AG04450 (cell line): ENCODE data around the gene EML1. TPM values are rescaled to one million over a fixed set of nuclear protein-coding genes. Genes with fewer than 3 reads are reported as not detected.

Experiments used
- CTCF ChIA-PET: fragments of 300-600, 350-600 bp; formaldehyde crosslinking; extraction: SDS; loops from one replicate; lab custom pipeline; 2022; ENCODE audit warnings: antibody characterized with exemption, inconsistent platforms; lab: Charles Lee
- POLR2A ChIA-PET: fragments of 350-600 bp; formaldehyde crosslinking; extraction: SDS; loops from one replicate; lab custom pipeline; 2021; ENCODE audit warnings: antibody characterized with exemption, inconsistent platforms; lab: Yijun Ruan, JAX
- DNase-seq: peaks from one replicate; pipeline ENCODE4 v3.0.0-alpha.2; 2011; ENCODE audit warnings: low read depth, low spot score
- H3K27ac ChIP-seq: one replicate; pipeline ENCODE4 v1.5.1; 2012; ENCODE audit warnings: low read depth, low read length, control low read depth
- H3K27me3 ChIP-seq: one replicate; pipeline ENCODE4 v1.6.0; 2012; ENCODE audit warnings: low read length; ENCODE audit not compliant: control insufficient read depth, insufficient read depth
- H3K4me3 ChIP-seq: 2 replicates; pipeline ENCODE4 v1.5.1; 2011; ENCODE audit warnings: mild to moderate bottlenecking, low read depth, low read length, control low read depth
- H3K9me3 ChIP-seq: 2 replicates; pipeline ENCODE4 v1.5.1; 2012; ENCODE audit warnings: low read length; ENCODE audit not compliant: control insufficient read depth, insufficient read depth
- polyA plus RNA-seq: library from polyadenylated mRNA; depleted of rRNA; stranded (reverse); fragments of >200 nt; gene quantifications from 2 replicates; pipeline ENCODE4 v1.2.3, GENCODE V29; 2011
- TF ChIP-seq, protein P1 (sequence below): IDR thresholded peaks from 2 replicates; pipeline ENCODE4 v1.5.1; 2011; ENCODE audit warnings: low read depth, low read length, control low read depth, inconsistent platforms

The EML1 gene
- polyA plus RNA-seq, 1 experiment: 37.7 TPM

DNA sequence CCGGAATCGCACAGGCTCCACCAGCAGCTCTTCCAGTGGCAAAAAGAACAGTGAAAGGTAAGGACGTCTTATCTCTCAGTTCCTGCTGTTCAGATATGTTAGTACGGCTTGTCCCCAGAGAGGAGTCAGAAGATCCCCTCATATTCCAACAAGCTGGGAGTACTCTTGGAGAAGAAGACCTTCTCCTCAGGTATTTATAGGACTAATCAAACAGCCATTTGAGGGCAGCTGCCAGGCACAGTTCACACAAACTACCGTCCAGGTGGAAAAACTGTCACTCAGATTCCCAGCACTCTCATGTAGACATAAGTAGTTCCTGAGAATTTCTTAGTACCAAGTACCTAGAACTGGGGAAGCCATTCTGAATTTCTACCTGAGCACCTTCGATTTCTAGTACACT is 85.3 kb downstream of the EML1 start:
- H3K9me3 ChIP-seq: no peaks in the 10 kb centered on the region; the same call in 1 of the 2 replicates
- TF ChIP-seq, protein P1, sequence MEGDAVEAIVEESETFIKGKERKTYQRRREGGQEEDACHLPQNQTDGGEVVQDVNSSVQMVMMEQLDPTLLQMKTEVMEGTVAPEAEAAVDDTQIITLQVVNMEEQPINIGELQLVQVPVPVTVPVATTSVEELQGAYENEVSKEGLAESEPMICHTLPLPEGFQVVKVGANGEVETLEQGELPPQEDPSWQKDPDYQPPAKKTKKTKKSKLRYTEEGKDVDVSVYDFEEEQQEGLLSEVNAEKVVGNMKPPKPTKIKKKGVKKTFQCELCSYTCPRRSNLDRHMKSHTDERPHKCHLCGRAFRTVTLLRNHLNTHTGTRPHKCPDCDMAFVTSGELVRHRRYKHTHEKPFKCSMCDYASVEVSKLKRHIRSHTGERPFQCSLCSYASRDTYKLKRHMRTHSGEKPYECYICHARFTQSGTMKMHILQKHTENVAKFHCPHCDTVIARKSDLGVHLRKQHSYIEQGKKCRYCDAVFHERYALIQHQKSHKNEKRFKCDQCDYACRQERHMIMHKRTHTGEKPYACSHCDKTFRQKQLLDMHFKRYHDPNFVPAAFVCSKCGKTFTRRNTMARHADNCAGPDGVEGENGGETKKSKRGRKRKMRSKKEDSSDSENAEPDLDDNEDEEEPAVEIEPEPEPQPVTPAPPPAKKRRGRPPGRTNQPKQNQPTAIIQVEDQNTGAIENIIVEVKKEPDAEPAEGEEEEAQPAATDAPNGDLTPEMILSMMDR: no peak
- H3K4me3 ChIP-seq: no peak overlapping the region
- H3K27me3 ChIP-seq: no peaks in the 10 kb centered on the region
- ChIA-PET CTCF (interaction anchor here (1.3 to 7.7 kb wide), 2 partner anchors 131 to 149 kb away, joined by 6 to 89 read pairs; no protein-coding TSS in a partner anchor), POLR2A (interaction anchor here (0.6 to 1.6 kb wide), 3 partner anchors 57 to 120 kb away, joined by 3 to 8 read pairs (median 4); no protein-coding TSS in a partner anchor)
- no peak overlapping the region for H3K27ac ChIP-seq
- no peak for DNase-seq

DNA sequence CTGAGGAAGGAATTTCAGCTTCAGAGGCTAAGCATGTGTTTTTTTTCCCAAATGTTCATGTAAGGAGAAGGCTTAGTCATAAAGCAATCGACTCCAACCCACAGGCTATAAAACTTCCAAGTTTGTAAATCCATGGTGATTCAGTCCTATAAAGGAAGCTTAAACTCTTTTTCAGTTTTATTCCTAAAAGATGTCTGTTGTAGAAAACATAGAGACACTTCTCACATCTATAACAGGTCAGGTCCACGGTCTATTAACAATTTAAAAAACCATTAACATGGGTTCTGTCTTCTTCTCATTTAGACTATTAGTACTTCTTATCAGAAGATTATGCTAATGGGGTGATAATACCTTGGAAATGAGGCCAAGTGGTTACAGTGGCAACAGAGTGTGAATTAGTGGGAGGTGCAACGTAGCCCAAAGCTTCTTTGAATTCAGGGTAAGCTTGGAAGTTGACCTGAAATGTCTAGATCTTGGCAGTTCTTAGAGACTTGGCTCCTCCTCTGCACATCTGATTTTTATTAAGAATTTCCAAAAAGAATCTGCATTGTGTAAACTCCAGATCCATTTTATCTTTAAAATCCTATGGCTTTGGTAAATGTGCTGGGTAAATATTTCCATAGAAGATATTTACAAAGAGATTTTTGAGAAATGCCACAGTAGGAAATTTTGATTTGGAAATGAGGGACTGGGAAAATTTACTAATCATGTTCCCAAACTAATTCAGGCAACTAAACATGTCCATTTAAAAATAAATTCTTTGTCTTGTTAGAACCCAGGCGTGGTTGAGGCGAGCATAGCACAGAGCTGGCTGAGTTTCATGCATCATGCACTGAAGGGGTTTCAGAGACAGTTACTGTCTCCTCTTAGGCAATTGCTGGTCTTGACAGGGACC is 86.4 kb downstream of the EML1 start:
- TF ChIP-seq, protein P1: no peak
- Histone ChIP-seq H3K27me3 (no peaks in the 10 kb centered on the region), H3K27ac (peak overlapping the region; percentile 69), H3K4me3 (peak overlapping the region; percentile 25; the same call in 1 of the 2 replicates), H3K9me3 (no peaks in the 10 kb centered on the region; the same call in 1 of the 2 replicates)
- CTCF ChIA-PET: interaction anchor here (1.3 to 7.7 kb wide), 2 partner anchors 132 to 150 kb away, joined by 6 to 89 read pairs; no protein-coding TSS in a partner anchor
- peak; percentile 48 for DNase-seq
- POLR2A ChIA-PET: interaction anchor here (0.6 to 1.6 kb wide), 3 partner anchors 58 to 121 kb away, joined by 3 to 8 read pairs (median 4); no protein-coding TSS in a partner anchor

DNA sequence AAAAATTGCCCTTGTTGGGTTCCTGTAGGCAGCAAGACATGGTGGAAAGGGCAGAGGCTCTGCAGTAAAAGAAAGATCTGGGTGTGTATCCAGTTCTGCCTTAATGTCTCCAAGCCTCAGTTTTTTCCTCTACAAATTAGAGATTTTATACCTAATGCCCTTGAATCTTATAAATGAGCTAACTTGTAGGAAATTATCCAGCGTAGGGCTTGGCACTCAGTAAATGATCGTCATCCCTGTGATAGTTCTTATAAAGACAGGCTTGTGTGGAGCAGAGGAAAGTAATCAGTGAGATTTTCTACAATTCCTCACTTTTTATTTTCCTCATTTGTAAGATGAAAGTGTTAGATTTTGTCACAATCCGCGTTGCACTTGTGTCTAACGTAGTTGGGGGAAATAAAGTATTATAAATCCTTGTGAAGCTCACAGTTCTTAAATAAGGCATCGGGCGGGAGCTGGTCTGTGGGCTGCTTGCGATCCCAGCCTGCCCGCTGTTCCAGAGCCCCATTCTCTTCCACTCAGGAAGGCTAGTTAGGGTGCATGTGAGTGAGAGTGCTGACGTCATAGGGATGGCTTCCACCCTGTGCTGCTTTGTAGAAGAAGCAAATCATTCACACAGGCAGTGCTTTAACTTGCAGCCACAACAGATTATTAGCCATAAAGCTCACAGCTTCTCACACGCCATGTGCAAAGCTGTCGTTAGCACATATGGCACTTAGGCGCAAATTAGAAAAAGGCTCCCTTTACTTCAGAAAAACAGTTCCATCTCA is 87.6 kb downstream of the EML1 start:
- H3K9me3 ChIP-seq: no peaks in the 10 kb centered on the region; the same call in 1 of the 2 replicates
- no peak overlapping the region for H3K27ac ChIP-seq
- ChIA-PET CTCF (interaction anchor here (0.7 to 7.7 kb wide), 4 partner anchors 14 to 151 kb away, joined by 3 to 89 read pairs (median 4); no protein-coding TSS in a partner anchor), POLR2A (no interaction called here)
- TF ChIP-seq, protein P1: no peak
- no peak for DNase-seq
- H3K4me3 ChIP-seq: no peak overlapping the region
- H3K27me3 ChIP-seq: no peaks in the 10 kb centered on the region

DNA sequence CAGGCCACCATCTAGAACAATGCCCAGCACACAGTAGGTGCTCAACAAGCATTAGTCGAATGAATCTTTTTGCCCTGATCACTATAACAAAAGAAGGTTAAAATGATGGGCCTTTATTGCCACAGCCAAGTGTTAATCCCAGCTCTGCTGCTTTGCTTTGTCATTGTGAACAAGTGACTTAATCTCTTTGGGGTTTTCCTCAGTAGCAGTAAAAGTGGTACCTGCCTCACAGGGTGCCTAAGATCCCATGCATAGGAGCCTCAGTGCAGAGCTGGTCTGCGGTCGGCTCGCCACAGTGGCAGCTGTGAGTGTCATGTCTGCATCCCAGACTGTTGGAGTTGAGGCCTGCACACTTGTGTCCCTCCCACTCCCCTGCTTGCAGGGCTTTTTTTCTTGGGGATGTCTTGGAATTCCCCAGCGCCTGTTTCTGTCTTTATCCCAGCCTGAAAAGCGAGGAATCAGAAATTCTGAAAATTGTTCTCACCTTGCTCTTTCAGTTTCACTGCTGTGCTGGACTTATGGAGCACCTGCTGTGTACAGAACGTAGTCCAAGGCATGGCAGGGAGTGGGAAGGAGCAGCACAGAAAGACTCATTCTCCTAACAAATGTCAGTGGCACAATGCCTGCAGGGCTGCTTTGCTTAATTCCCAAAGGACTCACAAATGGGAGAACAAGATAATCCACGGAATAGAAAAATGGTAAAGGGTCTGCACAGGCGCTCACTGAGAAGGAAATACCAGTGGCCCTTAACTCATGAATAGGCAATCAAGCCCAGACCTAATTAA is 90.8 kb downstream of the EML1 start:
- Histone ChIP-seq H3K4me3 (no peak overlapping the region), H3K27me3 (no peaks in the 10 kb centered on the region), H3K9me3 (no peaks in the 10 kb centered on the region), H3K27ac (no peak overlapping the region)
- ChIA-PET POLR2A (no interaction called here), CTCF (interaction anchor here (0.7 to 7.7 kb wide), 12 partner anchors 12 to 216 kb away, joined by 3 to 89 read pairs (median 4); no protein-coding TSS in a partner anchor)
- TF ChIP-seq, protein P1: no peak
- DNase-seq: no peak
